SJSA1 (cell line): ENCODE data around the gene ABL2. TPM values are rescaled to one million over a fixed set of nuclear protein-coding genes. Genes with fewer than 3 reads are reported as not detected.
"Not testable (repeated sequence)": the region's sequence is repeated elsewhere in the genome, so short reads cannot be mapped to it uniquely, and the experiment has no call there.

Experiments used
- DNase-seq, 2 experiments: peaks; one replicate each; pipeline ENCODE4 v3.0.0-alpha.2; 2015 to 2020; ENCODE audit warnings: low spot score in 2 of 2, low read depth in 1 of 2
- H3K27ac ChIP-seq: fragments of 250-450 bp; sonication (Bioruptor Pico); 2 replicates; pipeline ENCODE4 v1.5.1; 2020; ENCODE audit warnings: mild to moderate bottlenecking, moderate library complexity
- H3K27me3 ChIP-seq: fragments of 250-450 bp; sonication (Bioruptor Pico); replicated peaks from 2 replicates; pipeline ENCODE4 v1.5.1; 2020; ENCODE audit warnings: mild to moderate bottlenecking, moderate library complexity
- H3K36me3 ChIP-seq: fragments of 250-450 bp; sonication (Bioruptor Pico); 2 replicates; pipeline ENCODE4 v1.5.1; 2020; ENCODE audit warnings: mild to moderate bottlenecking
- H3K4me1 ChIP-seq: fragments of 250-450 bp; sonication (Bioruptor Pico); replicated peaks from 2 replicates; pipeline ENCODE4 v1.6.1; 2021; ENCODE audit warnings: mild to moderate bottlenecking
- H3K4me3 ChIP-seq: fragments of 250-450 bp; sonication (Bioruptor Pico); 2 replicates; pipeline ENCODE4 v1.5.1; 2020; ENCODE audit warnings: mild to moderate bottlenecking
- H3K9me3 ChIP-seq: fragments of 250-450 bp; sonication (Bioruptor Pico); replicated peaks from 2 replicates; pipeline ENCODE4 v1.5.1; 2020; ENCODE audit warnings: mild to moderate bottlenecking
- total RNA-seq: library from RNA; depleted of rRNA; stranded (reverse); fragments of >200 nt; shearing (Covaris generic); gene quantifications from 2 replicates; pipeline ENCODE4 v1.2.3, GENCODE V29; 2014

ABL2 gene
- total RNA-seq, 1 experiment from 2014 or later = 39.9 TPM

- H3K36me3 ChIP-seq = 0 out of 2 replicates have a peak, but pooled peaks cover 3% of the 10 kb centered on the region
- H3K27me3 ChIP-seq = no peaks in the 10 kb centered on the region
- no peak overlapping the region for H3K4me3 ChIP-seq
- DNase-seq = peak in 1 of 2 experiments; percentile 30
- no peaks in the 10 kb centered on the region for H3K9me3 ChIP-seq
- H3K27ac ChIP-seq = peak overlapping the region; percentile 34; the same call in 1 of the 2 replicates
- H3K4me1 ChIP-seq = peaks cover 37% of the 10 kb centered on the region
These were observed 54.3 kb downstream of the ABL2 start for GRCh38 chr1:179175011-179175841.

GRCh38 chr1:179170468-179170770, 59.1 kb downstream of the ABL2 start:
- H3K36me3 ChIP-seq, H3K27me3 ChIP-seq, H3K4me3 ChIP-seq, DNase-seq, H3K9me3 ChIP-seq: not testable (repeated sequence)
- Histone ChIP-seq H3K27ac (peak overlapping the region; percentile 93), H3K4me1 (peaks cover 24% of the 10 kb centered on the region)

GRCh38 chr1:179169616-179170467, 59.6 kb downstream of the ABL2 start:
- H3K27me3 ChIP-seq = no peaks in the 10 kb centered on the region

GRCh38 chr1:179168536-179168935, 60.9 kb downstream of the ABL2 start:
- peaks cover 29% of the 10 kb centered on the region for H3K4me1 ChIP-seq
- 0 out of 2 replicates have a peak, but pooled peaks cover 3% of the 10 kb centered on the region for H3K36me3 ChIP-seq
- no peaks in the 10 kb centered on the region for H3K9me3 ChIP-seq
- H3K27me3 ChIP-seq = no peaks in the 10 kb centered on the region
- no peak for DNase-seq
- no peak overlapping the region for H3K4me3 ChIP-seq
- H3K27ac ChIP-seq = no peak overlapping the region

More at GRCh38 chr1:179169616-179170467, 59.6 kb downstream of the ABL2 start:
- DNase-seq = peak in 1 of 2 experiments; percentile 53
- Histone ChIP-seq H3K36me3 (0 out of 2 replicates have a peak, but pooled peaks cover 3% of the 10 kb centered on the region), H3K4me1 (peaks cover 20% of the 10 kb centered on the region), H3K4me3 (no peak overlapping the region), H3K27ac (peak overlapping the region; percentile 93), H3K9me3 (no peaks in the 10 kb centered on the region)

- H3K27ac ChIP-seq = no peak overlapping the region
- H3K36me3 ChIP-seq = 0 out of 2 replicates have a peak, but pooled peaks cover 3% of the 10 kb centered on the region
- peaks cover 29% of the 10 kb centered on the region for H3K4me1 ChIP-seq
These were observed 61.5 kb downstream of the ABL2 start for GRCh38 chr1:179167955-179168354.

GRCh38 chr1:179167418-179167777, 62.1 kb downstream of the ABL2 start:
- Histone ChIP-seq H3K27ac (no peak overlapping the region), H3K4me1 (peaks cover 29% of the 10 kb centered on the region), H3K4me3 (no peak overlapping the region), H3K36me3 (no peaks in the 10 kb centered on the region), H3K9me3 (no peaks in the 10 kb centered on the region), H3K27me3 (no peaks in the 10 kb centered on the region)
- DNase-seq = no peak

More at GRCh38 chr1:179167955-179168354, 61.5 kb downstream of the ABL2 start:
- H3K27me3 ChIP-seq = no peaks in the 10 kb centered on the region
- H3K4me3 ChIP-seq = no peak overlapping the region
- no peak for DNase-seq
- no peaks in the 10 kb centered on the region for H3K9me3 ChIP-seq

- Histone ChIP-seq H3K36me3 (no peaks in the 10 kb centered on the region), H3K4me1 (peaks cover 29% of the 10 kb centered on the region), H3K27me3 (no peaks in the 10 kb centered on the region), H3K27ac (no peak overlapping the region), H3K4me3 (no peak overlapping the region), H3K9me3 (no peaks in the 10 kb centered on the region)
- no peak for DNase-seq
These were observed 62.6 kb downstream of the ABL2 start for GRCh38 chr1:179166663-179167417.

GRCh38 chr1:179164494-179164893, 65.0 kb downstream of the ABL2 start:
- Histone ChIP-seq H3K27ac (no peak overlapping the region), H3K27me3 (no peaks in the 10 kb centered on the region), H3K4me3 (no peak overlapping the region), H3K36me3 (no peaks in the 10 kb centered on the region), H3K9me3 (no peaks in the 10 kb centered on the region), H3K4me1 (peaks cover 15% of the 10 kb centered on the region)
- DNase-seq = peak in 1 of 2 experiments; percentile 39

- Histone ChIP-seq H3K36me3 (no peaks in the 10 kb centered on the region), H3K4me1 (no peaks in the 10 kb centered on the region), H3K4me3 (no peak overlapping the region), H3K27me3 (no peaks in the 10 kb centered on the region), H3K9me3 (no peaks in the 10 kb centered on the region), H3K27ac (no peak overlapping the region)
- DNase-seq = no peak
These were observed 72.8 kb downstream of the ABL2 start for GRCh38 chr1:179156708-179157107.

- H3K27ac ChIP-seq = no peak overlapping the region
- DNase-seq = no peak
These were observed 73.5 kb downstream of the ABL2 start for GRCh38 chr1:179156026-179156425.

GRCh38 chr1:179155615-179156014, 73.9 kb downstream of the ABL2 start:
- Histone ChIP-seq H3K27me3 (no peaks in the 10 kb centered on the region), H3K9me3 (no peaks in the 10 kb centered on the region), H3K27ac (no peak overlapping the region), H3K4me3 (no peak overlapping the region), H3K36me3 (no peaks in the 10 kb centered on the region), H3K4me1 (no peaks in the 10 kb centered on the region)
- DNase-seq = no peak

More at GRCh38 chr1:179156026-179156425, 73.5 kb downstream of the ABL2 start:
- Histone ChIP-seq H3K4me3 (no peak overlapping the region), H3K4me1 (no peaks in the 10 kb centered on the region), H3K9me3 (no peaks in the 10 kb centered on the region), H3K27me3 (no peaks in the 10 kb centered on the region), H3K36me3 (no peaks in the 10 kb centered on the region)

GRCh38 chr1:179154437-179154836, 75.0 kb downstream of the ABL2 start:
- H3K4me1 ChIP-seq = no peaks in the 10 kb centered on the region
- no peak for DNase-seq
- no peak overlapping the region for H3K4me3 ChIP-seq
- no peaks in the 10 kb centered on the region; the same call in 1 of the 2 replicates for H3K36me3 ChIP-seq
- no peak overlapping the region for H3K27ac ChIP-seq
- H3K9me3 ChIP-seq = no peaks in the 10 kb centered on the region; the same call in 1 of the 2 replicates
- no peaks in the 10 kb centered on the region; the same call in 1 of the 2 replicates for H3K27me3 ChIP-seq

- H3K9me3 ChIP-seq = no peaks in the 10 kb centered on the region; the same call in 1 of the 2 replicates
- no peak for DNase-seq
- peaks cover 4% of the 10 kb centered on the region for H3K36me3 ChIP-seq
- no peaks in the 10 kb centered on the region for H3K4me1 ChIP-seq
- no peaks in the 10 kb centered on the region; the same call in 1 of the 2 replicates for H3K27me3 ChIP-seq
- no peak overlapping the region for H3K4me3 ChIP-seq
- H3K27ac ChIP-seq = no peak overlapping the region
These were observed 76.3 kb downstream of the ABL2 start for GRCh38 chr1:179153217-179153616.
